T1000 (cell line): ENCODE results near the gene ZBTB43.
"Not testable (repeated sequence)": the region's sequence is repeated elsewhere in the genome, so short reads cannot be mapped to it uniquely, and the experiment has no call there.

Experiments
- DNase-seq: peaks from one replicate; lab custom pipeline; 2025; ENCODE audit warnings: mixed read lengths; lab: John Stamatoyannopoulos, UW

ZBTB43 gene

GRCh38 chr9:126791406-126792230, 13.2 kb upstream of the ZBTB43 start:
- DNase-seq, result peak; percentile 64

- DNase-seq, result no peak
Measured at GRCh38 chr9:126793686-126794417, 11.0 kb upstream of the ZBTB43 start.

GRCh38 chr9:126794441-126794840, 10.4 kb upstream of the ZBTB43 start:
- no peak for DNase-seq

GRCh38 chr9:126796758-126797157, 8.1 kb upstream of the ZBTB43 start:
- DNase-seq, result no peak

GRCh38 chr9:126797903-126798302, 6.9 kb upstream of the ZBTB43 start:
- no peak for DNase-seq

GRCh38 chr9:126799034-126799433, 5.8 kb upstream of the ZBTB43 start:
- DNase-seq, result no peak

- DNase-seq, result no peak
Measured at GRCh38 chr9:126802318-126803059, 2.4 kb upstream of the ZBTB43 start.

GRCh38 chr9:126804198-126804695, 593 bp upstream of the ZBTB43 start:
- DNase-seq, result no peak

- no peak for DNase-seq
Measured at GRCh38 chr9:126805554-126806262, 868 bp downstream of the ZBTB43 start.

- DNase-seq, result no peak
Measured at GRCh38 chr9:126806336-126806735, 1.5 kb downstream of the ZBTB43 start.

GRCh38 chr9:126809068-126809467, 4.2 kb downstream of the ZBTB43 start:
- no peak for DNase-seq

GRCh38 chr9:126810221-126810620, 5.4 kb downstream of the ZBTB43 start:
- not testable (repeated sequence) for DNase-seq

GRCh38 chr9:126813072-126813471, 8.2 kb downstream of the ZBTB43 start:
- DNase-seq, result no peak

- DNase-seq, result no peak
Measured at GRCh38 chr9:126814091-126814490, 9.3 kb downstream of the ZBTB43 start.

- DNase-seq, result not testable (repeated sequence)
Measured at GRCh38 chr9:126817615-126818014, 12.8 kb downstream of the ZBTB43 start.

- no peak for DNase-seq
Measured at GRCh38 chr9:126818482-126818881, 13.6 kb downstream of the ZBTB43 start.

GRCh38 chr9:126819482-126819881, 14.6 kb downstream of the ZBTB43 start:
- DNase-seq, result no peak

- no peak for DNase-seq
Measured at GRCh38 chr9:126822278-126822677, 17.4 kb downstream of the ZBTB43 start.

- no peak for DNase-seq
Measured at GRCh38 chr9:126822873-126823272, 18.0 kb downstream of the ZBTB43 start.

- not testable (repeated sequence) for DNase-seq
Measured at GRCh38 chr9:126824052-126824451, 19.2 kb downstream of the ZBTB43 start.

- no peak for DNase-seq
Measured at GRCh38 chr9:126827227-126827626, 22.4 kb downstream of the ZBTB43 start.

- no peak for DNase-seq
Measured at GRCh38 chr9:126829035-126829434, 24.2 kb downstream of the ZBTB43 start.
